Activated CD8-positive, alpha-beta memory T cell treated with anti-CD3 and anti-CD28 coated beads, Interleukin-2, amount 10 ng/mL, durations not matched to agents 7 days and 5 days (primary cell): ENCODE measurements around the gene RPL36. TPM values are rescaled to one million over a fixed set of nuclear protein-coding genes. Genes with fewer than 3 reads are reported as not detected.
"Not testable (repeated sequence)": the region's sequence is repeated elsewhere in the genome, so short reads cannot be mapped to it uniquely, and the experiment has no call there.

Experiments
- ATAC-seq: fragments of 150-1000 bp; cut with Tn5 transposase; one replicate; pipeline ENCODE4 v1.10.0; 2021; ENCODE audit warnings: moderate library complexity
- CTCF ChIA-PET: fragments of 350-600 bp; sonication (Branson Sonifier 250); formaldehyde crosslinking; loops from one replicate; lab custom pipeline; 2021; ENCODE audit warnings: antibody characterized with exemption; lab: Charles Lee
- DNase-seq: peaks from one replicate; pipeline ENCODE4 v3.0.0-alpha.2; 2020
- H3K27ac Mint-ChIP-seq: one replicate; pipeline ENCODE4 v1.8.0; 2021; ENCODE audit warnings: mild to moderate bottlenecking, mixed read lengths
- H3K27me3 Mint-ChIP-seq: one replicate; pipeline ENCODE4 v1.8.0; 2021; ENCODE audit warnings: mixed read lengths
- H3K36me3 Mint-ChIP-seq: one replicate; pipeline ENCODE4 v1.8.0; 2021; ENCODE audit warnings: mild to moderate bottlenecking, mixed read lengths
- H3K4me1 Mint-ChIP-seq: one replicate; pipeline ENCODE4 v1.8.0; 2021; ENCODE audit warnings: mixed read lengths
- H3K4me3 Mint-ChIP-seq: one replicate; pipeline ENCODE4 v1.8.0; 2021; ENCODE audit warnings: mild to moderate bottlenecking, moderate library complexity, mixed read lengths
- H3K9me3 Mint-ChIP-seq: one replicate; pipeline ENCODE4 v1.8.0; 2022; ENCODE audit warnings: low read depth, mixed read lengths
- total RNA-seq, 2 experiments: library from RNA; stranded (reverse); gene quantifications; one replicate each; pipeline ENCODE4 v1.2.3, GENCODE V29; 2021

The RPL36 gene
- total RNA-seq, 2 experiments from 2014 or later, result 976 to 1,078 TPM

DNA sequence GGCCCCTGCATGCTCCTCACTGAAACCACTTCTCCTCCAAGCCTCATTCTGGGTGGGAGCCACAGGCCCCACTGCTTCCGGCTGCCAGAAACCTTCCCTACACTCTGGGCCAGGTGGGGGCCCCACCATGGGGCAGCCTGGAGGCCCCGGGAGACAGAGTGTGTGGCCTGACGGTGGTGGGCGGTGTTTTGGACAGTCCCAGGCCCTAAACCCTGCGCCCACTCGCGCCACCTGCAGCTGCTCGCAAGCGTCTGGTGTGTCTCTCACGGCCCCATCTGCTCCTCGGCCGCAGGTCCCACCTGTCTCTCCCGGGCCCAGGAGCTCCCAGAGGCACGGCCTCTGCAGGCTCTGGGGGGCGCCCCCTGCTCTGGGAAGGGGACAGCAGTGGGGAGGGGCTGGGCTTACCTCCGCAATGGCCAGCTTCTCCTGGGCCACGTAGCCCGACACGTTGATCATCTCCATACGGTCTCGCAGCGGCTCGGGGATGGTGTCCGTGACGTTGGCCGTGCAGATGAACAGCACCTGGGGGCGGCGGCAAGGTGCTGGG lies 5.6 kb downstream of the RPL36 start:
- peaks cover 45% of the 10 kb centered on the region for H3K36me3 Mint-ChIP-seq
- no peak for ATAC-seq

DNA sequence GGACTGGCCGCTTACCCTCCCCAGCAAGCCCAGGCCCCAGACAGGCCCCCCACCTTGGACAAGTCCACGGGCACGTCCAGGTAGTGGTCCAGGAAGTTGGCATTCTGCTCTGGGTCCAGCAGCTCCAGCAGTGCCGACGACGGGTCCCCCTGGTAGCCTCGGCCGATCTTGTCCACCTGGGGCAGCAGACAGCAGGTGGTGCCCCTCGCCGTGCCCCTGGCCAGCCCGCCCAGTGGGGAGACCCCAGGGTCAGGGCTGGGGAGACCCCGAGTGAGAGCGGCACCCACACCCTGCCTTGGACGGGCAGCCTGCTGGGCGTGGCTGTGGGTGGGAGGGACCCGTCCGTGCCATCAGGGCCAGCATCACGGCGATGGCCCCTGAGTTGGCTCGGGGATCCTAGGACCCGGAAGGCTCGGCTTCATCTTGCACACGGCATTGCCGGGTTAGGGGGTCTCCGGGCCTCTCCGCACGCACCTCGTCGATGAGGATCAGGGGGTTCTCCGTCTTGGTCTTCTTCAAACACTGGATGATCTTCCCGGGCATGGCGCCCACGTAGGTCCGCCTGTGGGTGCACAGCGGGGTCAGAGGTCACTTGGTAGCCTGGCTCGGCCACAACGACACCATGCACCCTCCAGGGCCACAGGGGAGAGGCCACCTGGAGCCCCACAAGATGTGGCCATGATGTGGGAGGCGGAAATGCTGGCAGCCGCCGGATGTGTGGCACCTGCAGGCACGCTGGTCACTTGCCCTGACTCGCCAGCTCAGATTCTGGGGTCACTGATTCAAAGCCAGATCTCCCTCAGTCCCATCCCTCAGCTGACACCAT lies 6.3 kb downstream of the RPL36 start:
- Mint-ChIP-seq H3K27me3 (no peaks in the 10 kb centered on the region), H3K4me1 (peaks cover 21% of the 10 kb centered on the region), H3K9me3 (no peaks in the 10 kb centered on the region), H3K27ac (no peak overlapping the region), H3K36me3 (peaks cover 43% of the 10 kb centered on the region), H3K4me3 (no peak overlapping the region)
- no peak for DNase-seq
- no peak for ATAC-seq
- CTCF ChIA-PET, result no interaction called here

More for the DNA sequence above, 5.6 kb downstream of the RPL36 start:
- CTCF ChIA-PET, result no interaction called here
- no peak for DNase-seq
- peaks cover 23% of the 10 kb centered on the region for H3K4me1 Mint-ChIP-seq
- no peaks in the 10 kb centered on the region for H3K27me3 Mint-ChIP-seq
- H3K9me3 Mint-ChIP-seq, result no peaks in the 10 kb centered on the region
- H3K4me3 Mint-ChIP-seq, result no peak overlapping the region
- no peak overlapping the region for H3K27ac Mint-ChIP-seq

DNA sequence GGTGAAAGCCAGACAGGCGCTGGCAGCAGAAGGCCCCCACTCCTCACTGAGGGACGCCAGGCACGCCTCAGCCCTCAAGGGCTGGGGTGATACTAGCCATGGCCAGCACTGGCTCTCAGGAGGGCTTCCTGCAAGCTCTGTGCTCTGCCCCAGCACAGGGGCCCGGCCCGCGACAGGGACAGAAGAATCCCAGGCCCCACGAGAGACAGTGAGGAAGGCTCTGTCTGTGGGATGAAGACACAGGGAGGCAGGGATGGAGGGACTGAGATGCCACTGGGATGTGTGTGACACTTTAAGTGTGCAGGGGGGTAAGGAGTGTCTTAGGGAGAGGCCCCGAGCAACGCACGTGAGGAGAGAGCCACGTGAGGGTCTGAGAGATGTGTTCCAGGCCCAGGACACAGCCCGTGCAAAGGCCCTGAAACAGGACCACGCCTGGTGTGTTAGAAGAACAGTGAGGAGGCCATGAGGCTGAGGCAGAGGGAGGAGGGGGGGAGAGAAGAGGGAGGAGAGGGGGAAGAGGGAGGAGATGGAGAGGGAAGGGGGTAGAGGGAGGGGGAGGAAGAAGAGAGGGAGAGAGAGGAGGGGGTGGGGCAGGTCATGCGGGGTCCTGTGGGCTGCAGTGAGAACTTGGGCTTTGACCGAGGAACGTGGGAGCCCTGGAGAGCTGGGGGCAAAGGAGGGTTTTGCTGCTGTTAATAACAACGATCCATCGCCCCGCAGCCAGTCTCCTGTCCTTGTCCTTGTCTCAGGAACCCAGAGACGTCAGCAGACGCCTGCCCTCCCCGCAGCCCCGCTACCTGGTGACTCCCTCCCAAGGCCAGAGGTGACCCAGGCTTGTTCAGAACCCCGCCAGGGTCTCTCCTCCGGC lies 7.2 kb downstream of the RPL36 start:
- Mint-ChIP-seq H3K27ac (no peak overlapping the region), H3K36me3 (peaks cover 40% of the 10 kb centered on the region), H3K9me3 (no peaks in the 10 kb centered on the region), H3K4me1 (peaks cover 16% of the 10 kb centered on the region), H3K27me3 (no peaks in the 10 kb centered on the region), H3K4me3 (no peak overlapping the region)
- ATAC-seq (no peak), DNase-seq (no peak)
- CTCF ChIA-PET, result no interaction called here

DNA sequence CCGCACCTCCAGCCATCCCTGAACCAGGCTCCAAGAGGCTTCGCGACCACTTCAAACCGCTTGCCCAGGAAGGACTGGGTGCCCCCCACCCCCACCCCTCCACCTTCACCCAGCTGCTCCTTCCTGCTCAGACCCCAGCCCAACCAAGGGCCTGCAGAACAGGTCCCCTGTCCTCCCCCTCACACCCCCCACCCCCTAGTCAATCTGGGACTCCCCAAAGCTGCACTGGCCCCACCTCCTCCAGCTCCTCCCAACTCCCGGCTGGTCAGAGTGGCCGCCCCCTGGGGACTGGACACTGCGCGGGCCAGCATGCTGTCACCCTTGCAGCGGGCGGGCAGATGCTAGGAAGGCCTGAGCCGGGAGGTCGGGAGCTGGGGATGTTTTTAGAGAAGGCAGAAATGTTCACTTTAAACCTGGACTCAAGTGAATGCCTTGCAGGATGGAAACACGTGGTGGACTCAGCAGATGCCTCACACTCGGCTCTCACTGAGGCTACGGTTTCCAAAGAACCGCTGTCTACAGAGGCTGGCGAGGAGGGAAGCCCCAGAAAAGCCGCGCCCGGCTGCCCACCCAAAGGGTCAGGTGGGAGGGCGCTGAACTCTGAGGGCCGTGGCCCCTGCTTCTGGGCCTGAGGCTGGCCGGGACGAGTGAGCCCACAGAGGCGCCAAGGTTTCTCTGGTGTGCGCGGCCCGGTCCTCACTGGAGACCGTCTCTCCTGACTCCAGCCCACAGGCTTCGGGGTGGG lies 8.0 kb downstream of the RPL36 start:
- CTCF ChIA-PET, result interaction anchor here (3.2 kb wide), 1 partner anchor 8 kb away, joined by 16 read pairs; the partner anchor contains the start of gene RPL36
- H3K4me3 Mint-ChIP-seq, result no peak overlapping the region
- no peaks in the 10 kb centered on the region for H3K9me3 Mint-ChIP-seq
- H3K27ac Mint-ChIP-seq, result no peak overlapping the region
- DNase-seq, result no peak
- peaks cover 36% of the 10 kb centered on the region for H3K36me3 Mint-ChIP-seq
- H3K27me3 Mint-ChIP-seq, result no peaks in the 10 kb centered on the region
- no peak for ATAC-seq
- H3K4me1 Mint-ChIP-seq, result peaks cover 11% of the 10 kb centered on the region

DNA sequence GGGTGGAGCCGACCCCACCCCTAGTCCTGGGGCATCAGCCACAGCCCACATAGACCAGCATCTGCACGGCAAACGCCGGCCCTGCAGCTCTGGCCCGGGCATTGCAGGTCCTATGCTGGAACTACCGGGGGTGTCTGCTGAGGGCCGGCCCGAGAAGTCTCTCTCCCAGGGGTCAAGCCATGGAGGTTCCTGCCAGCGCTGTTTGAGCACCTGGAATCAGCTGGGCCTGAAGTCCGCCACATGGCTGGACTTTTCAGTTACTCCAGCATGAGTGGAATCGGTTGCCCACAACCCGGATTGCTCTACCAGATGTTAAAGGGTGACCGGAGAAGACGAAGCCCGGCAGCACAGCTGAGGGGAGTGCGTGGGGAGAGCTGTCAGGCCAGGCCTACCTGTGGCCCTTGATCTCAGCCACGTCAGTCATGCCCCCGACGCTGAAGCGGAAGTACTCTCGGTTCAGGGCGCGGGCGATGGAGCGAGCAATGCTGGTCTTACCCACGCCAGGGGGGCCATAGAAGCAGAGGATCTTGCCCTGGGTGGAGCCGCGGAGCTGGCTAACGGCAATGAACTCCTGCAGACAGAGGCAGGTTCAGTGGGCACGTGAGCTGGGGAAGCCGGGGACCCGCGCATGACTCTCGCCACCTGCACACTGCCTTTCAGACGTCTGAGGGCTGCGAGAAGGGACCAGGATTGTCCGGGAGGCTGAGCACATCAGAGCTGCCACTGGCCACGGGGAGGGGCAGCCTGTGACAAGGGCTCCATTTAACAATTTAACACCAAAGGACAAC lies 8.7 kb downstream of the RPL36 start:
- CTCF ChIA-PET, result interaction anchor here (3.2 kb wide), 1 partner anchor 9 kb away, joined by 16 read pairs; the partner anchor contains the start of gene RPL36
- H3K9me3 Mint-ChIP-seq, result no peaks in the 10 kb centered on the region
- H3K4me1 Mint-ChIP-seq, result peaks cover 8% of the 10 kb centered on the region
- DNase-seq (no peak), ATAC-seq (no peak)
- H3K27me3 Mint-ChIP-seq, result no peaks in the 10 kb centered on the region
- no peak overlapping the region for H3K4me3 Mint-ChIP-seq
- no peak overlapping the region for H3K27ac Mint-ChIP-seq
- H3K36me3 Mint-ChIP-seq, result peaks cover 39% of the 10 kb centered on the region

DNA sequence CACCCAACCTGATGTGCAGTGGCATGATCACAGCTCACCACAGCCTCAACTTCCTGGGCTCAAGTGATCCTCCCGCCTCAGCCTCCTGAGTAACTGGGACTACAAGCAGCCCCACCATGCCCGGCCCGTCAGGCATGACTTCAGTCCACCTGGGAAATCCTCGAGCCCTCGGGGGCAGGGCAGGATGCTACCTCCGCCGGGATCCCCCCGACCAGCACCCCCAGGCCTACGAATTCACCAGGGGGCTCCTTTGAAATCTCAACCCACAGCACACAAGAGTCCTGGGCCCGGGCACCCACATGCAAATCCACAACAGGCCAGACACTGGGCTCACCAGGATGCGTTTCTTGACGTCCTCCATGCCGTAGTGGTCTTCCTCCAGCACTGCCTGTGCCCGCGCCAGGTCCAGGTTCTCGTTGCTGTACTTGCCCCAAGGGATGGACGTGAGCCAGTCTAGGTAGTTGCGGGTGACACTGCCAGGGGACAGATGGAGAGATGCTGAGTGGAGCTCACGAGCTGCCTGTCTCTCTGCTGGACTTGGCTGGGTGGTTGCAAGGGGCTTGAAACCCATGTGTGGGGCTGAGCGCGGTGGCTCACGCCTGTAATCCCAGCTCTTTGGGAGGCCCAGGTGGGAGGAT lies 10.5 kb downstream of the RPL36 start:
- no peak overlapping the region for H3K4me3 Mint-ChIP-seq
- no peaks in the 10 kb centered on the region for H3K27me3 Mint-ChIP-seq
- H3K27ac Mint-ChIP-seq, result no peak overlapping the region
- no peak for DNase-seq
- H3K36me3 Mint-ChIP-seq, result peaks cover 36% of the 10 kb centered on the region
- no peaks in the 10 kb centered on the region for H3K9me3 Mint-ChIP-seq
- no peaks in the 10 kb centered on the region for H3K4me1 Mint-ChIP-seq
- no peak for ATAC-seq
- CTCF ChIA-PET, result interaction anchor here (3.2 kb wide), 1 partner anchor 11 kb away, joined by 16 read pairs; the partner anchor contains the start of gene RPL36

DNA sequence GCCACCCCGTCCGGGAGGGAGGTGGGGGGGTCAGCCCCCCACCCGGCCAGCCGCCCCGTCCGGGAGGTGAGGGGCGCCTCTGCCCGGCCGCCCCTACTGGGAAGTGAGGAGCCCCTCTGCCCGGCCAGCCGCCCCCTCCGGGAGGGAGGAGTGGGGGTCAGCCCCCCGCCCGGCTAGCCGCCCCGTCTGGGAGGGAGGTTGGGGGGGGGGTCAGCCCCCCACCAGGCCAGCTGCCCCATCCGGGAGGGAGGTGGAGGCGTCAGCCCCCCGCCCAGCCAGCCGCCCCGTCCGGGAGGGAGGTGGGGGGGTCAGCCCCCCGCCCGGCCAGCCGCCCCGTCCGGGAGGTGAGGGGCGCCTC lies 11.9 kb downstream of the RPL36 start:
- peaks cover 39% of the 10 kb centered on the region for H3K36me3 Mint-ChIP-seq
- ATAC-seq, CTCF ChIA-PET, DNase-seq, H3K4me1 Mint-ChIP-seq, H3K9me3 Mint-ChIP-seq, H3K27ac Mint-ChIP-seq, H3K4me3 Mint-ChIP-seq, H3K27me3 Mint-ChIP-seq: not testable (repeated sequence)

DNA sequence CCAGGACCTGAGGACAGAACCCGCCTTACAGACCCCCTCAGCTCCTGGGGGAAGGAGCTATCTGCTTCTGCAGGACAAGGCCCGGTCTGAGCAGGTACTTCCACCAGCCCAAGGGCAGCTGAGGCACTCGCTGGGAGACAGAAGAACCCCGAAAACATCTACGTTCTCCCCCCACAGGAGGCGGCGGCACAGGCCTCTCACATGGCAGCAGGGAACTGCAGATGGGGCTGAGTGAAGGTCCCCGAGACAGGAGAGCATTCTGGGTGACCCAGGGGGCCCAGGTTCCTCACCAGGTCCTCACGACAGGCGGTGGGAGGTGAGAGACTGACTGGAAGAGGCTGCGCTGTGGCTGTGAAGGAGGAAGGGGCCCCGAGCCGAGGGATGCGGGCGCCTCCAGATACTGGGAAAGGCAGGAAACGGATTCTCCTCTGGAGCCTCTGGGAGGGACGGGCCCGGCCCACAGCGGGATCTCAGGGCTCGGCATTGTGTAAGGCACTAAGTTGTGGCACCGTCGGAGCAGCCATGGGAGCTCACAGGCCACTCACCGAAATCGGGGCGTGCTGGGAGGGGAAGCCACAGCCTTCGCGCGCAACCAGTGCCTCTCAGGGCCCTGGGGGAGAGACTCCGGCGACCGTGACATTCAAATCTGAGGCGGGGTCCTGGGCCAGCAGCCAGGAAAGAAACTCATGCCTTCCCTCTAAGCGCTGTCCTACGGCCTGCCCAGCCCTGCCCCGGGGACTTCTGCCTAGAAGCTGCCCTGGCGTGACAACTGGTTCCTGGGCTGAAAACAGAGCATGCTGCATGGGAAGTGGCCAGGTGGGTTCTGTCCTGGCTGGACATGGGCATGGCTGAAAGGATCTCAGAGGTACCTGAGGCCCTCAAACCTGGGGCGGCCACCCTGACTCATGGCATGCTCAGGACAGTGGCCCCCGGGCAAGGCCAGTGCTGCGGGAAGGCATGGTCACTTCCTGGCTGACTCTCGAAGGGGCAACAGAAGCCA lies 14.0 kb downstream of the RPL36 start:
- CTCF ChIA-PET, result no interaction called here
- Mint-ChIP-seq H3K4me1 (no peaks in the 10 kb centered on the region), H3K27ac (no peak overlapping the region), H3K9me3 (no peaks in the 10 kb centered on the region), H3K4me3 (no peak overlapping the region), H3K27me3 (no peaks in the 10 kb centered on the region), H3K36me3 (peaks cover 39% of the 10 kb centered on the region)
- DNase-seq (no peak), ATAC-seq (no peak)

DNA sequence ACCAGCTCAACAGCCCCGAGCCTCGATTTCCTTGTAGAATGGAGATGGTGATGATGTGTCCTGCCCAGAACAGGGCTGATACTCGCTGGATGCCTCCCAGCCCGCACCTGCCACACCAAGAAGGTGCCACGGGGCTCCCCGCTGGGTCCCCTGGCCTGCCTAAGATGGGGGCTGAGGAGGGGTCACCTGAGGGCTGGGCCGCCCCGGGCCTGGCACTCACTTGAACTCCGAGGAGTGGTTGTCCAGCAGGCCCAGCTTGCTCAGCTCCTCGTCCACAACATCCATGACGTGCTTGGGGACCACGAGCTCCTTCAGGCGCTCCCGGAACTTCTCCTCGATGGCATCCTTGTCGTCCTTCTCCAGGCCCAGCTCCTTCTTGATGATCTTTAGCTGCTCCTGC lies 15.5 kb downstream of the RPL36 start:
- no peaks in the 10 kb centered on the region for H3K27me3 Mint-ChIP-seq
- CTCF ChIA-PET, result interaction anchor here (1.2 kb wide), 2 partner anchors 12 to 16 kb away, joined by 4 to 5 read pairs; no protein-coding TSS in a partner anchor
- peaks cover 38% of the 10 kb centered on the region for H3K36me3 Mint-ChIP-seq
- ATAC-seq, result no peak
- H3K27ac Mint-ChIP-seq, result no peak overlapping the region
- no peak overlapping the region for H3K4me3 Mint-ChIP-seq
- no peaks in the 10 kb centered on the region for H3K9me3 Mint-ChIP-seq
- H3K4me1 Mint-ChIP-seq, result no peaks in the 10 kb centered on the region
- DNase-seq, result no peak

DNA sequence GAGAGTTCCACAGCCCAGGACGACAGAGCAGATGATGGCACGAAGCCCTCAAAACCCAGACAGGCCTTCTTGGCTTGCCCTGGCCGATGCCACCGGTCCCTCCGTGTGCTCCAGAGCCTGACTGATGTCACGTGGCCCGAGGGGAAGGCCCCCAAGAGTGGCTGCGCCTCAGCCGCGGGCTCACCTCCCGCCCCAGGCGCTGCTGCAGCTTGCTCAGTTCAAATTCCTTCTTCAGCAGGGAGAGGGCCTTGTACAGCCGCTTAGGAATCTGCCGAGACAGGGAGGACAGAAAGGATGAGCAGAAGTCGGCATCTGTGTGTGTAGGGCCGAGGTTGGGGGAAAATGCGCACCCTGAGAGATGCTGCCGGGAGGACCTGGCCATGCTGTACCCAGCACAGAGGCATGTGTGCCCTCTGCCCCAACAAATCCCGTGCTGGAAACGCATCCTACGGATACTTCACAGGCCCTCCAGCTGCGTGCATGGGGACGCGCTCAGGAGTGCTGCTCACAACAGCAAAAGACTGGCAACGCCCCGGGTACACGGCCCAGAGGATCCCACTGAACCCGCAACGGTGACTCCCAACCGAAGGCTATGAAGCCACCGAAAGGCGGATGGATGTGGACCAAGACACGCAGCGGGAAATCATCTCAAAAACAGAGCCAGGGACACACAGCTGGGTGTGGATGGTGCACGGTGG lies 16.9 kb downstream of the RPL36 start:
- DNase-seq (no peak), ATAC-seq (no peak)
- no peak overlapping the region for H3K4me3 Mint-ChIP-seq
- no peaks in the 10 kb centered on the region for H3K4me1 Mint-ChIP-seq
- no peaks in the 10 kb centered on the region for H3K9me3 Mint-ChIP-seq
- CTCF ChIA-PET, result interaction anchor here (1.1 kb wide), 1 partner anchor 17 kb away, joined by 5 read pairs; the partner anchor contains the start of gene RPL36
- no peak overlapping the region for H3K27ac Mint-ChIP-seq
- H3K36me3 Mint-ChIP-seq, result peaks cover 33% of the 10 kb centered on the region
- no peaks in the 10 kb centered on the region for H3K27me3 Mint-ChIP-seq
